ENCODE measurements around the gene CLP1.
"Not testable (repeated sequence)": the region's sequence is repeated elsewhere in the genome, so short reads cannot be mapped to it uniquely, and the experiment has no call there.

Gene CLP1

GRCh38 chr11:57674251-57674650, 16.7 kb downstream of the CLP1 start:
- TF ChIP-seq CTCF (IDR thresholded peaks at IDR 0.05; ENCODE audit: low read length, missing control alignments): no peak
- no peak overlapping the region for H3K4me3 ChIP-seq (replicated peaks; ENCODE audit: low read depth, low read length)
- DNase-seq (ENCODE audit: low read depth): no peak

DNA sequence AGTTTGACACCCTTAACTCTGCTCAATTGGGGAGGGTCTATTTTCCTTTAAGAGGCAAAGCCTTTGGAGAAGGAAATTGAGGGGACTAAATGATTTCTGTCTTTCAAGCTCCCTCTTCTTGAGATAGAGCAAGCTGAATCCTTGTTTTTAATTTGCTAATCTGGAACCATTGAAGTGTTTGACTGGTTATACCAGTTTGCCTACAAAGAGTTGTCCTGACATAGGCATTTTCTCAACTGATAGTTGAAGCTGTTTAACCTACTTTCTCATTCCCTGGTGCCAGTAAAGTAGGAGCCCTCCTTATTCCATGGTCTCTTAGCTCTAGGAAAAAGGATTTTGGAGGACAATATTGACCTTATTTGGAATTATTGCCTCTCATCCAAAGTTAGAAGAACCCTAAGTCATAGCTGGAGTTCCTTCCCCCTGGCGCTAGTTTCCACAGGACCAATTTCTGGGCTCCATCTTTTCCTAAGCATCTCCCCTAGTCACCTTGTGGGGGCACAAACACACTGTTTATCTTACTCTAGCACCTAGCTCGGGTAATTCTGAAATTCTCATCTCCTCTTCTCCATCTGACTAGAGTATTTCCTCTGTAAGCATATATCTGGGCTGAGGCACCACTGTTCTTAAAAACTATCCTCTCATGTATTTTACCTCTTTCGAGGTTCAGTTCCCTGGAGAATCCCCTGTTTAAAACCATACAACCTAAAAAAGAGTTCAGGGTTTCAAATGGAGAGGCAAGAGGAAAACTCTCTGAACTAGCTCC, 17.8 kb downstream of the CLP1 start:
- no peak overlapping the region for H3K4me3 ChIP-seq (replicated peaks; ENCODE audit: low read depth, low read length)
- no peak for TF ChIP-seq CTCF (IDR thresholded peaks at IDR 0.05; ENCODE audit: low read length, missing control alignments)

DNA sequence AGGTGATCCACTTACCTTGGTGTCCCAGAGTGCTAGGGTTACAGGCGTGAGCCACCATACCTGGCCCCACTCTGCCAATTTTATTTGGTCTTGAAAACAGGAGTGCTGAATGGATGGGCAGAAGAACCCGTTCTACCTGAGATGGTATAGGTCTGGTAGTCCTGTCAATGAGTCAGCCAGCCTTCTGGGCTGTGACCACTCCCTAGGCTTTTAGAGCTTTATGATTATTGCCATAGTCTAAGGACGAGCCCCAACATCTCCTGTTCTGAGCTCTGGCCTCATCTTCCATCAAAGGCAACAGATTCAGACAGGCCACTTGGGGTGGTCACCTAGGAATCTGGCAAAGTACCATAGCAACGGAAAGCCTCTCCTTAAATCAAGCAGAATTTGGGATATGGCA, 21.8 kb downstream of the CLP1 start:
- no peak for DNase-seq (ENCODE audit: low read depth)
- no peak for TF ChIP-seq CTCF (IDR thresholded peaks at IDR 0.05; ENCODE audit: low read length, missing control alignments)
- no peak overlapping the region for H3K4me3 ChIP-seq (replicated peaks; ENCODE audit: low read depth, low read length)

More for the DNA sequence above, 17.8 kb downstream of the CLP1 start:
- DNase-seq (ENCODE audit: low read depth): no peak

GRCh38 chr11:57680552-57680874, 23.0 kb downstream of the CLP1 start:
- no peak for TF ChIP-seq CTCF (IDR thresholded peaks at IDR 0.05; ENCODE audit: low read length, missing control alignments)
- DNase-seq (ENCODE audit: low read depth): peak; percentile 28
- H3K4me3 ChIP-seq (replicated peaks; ENCODE audit: low read depth, low read length): no peak overlapping the region

GRCh38 chr11:57681168-57681567, 23.6 kb downstream of the CLP1 start:
- no peak for DNase-seq (ENCODE audit: low read depth)
- H3K4me3 ChIP-seq (replicated peaks; ENCODE audit: low read depth, low read length): no peak overlapping the region
- no peak for TF ChIP-seq CTCF (IDR thresholded peaks at IDR 0.05; ENCODE audit: low read length, missing control alignments)

- DNase-seq (ENCODE audit: low read depth): not testable (repeated sequence)
Measured at GRCh38 chr11:57690474-57690873, 32.9 kb downstream of the CLP1 start.

GRCh38 chr11:57698843-57699365, 41.3 kb downstream of the CLP1 start:
- no peak for TF ChIP-seq CTCF (IDR thresholded peaks at IDR 0.05; ENCODE audit: low read length, missing control alignments)
- no peak for DNase-seq (ENCODE audit: low read depth)

More at GRCh38 chr11:57690474-57690873, 32.9 kb downstream of the CLP1 start:
- H3K4me3 ChIP-seq (replicated peaks; ENCODE audit: low read depth, low read length): not testable (repeated sequence)

More at GRCh38 chr11:57698843-57699365, 41.3 kb downstream of the CLP1 start:
- H3K4me3 ChIP-seq (replicated peaks; ENCODE audit: low read depth, low read length): no peak overlapping the region
